TTC549 (cell line): ENCODE results near the gene C14orf119.

Source experiments
- FAIRE-seq: peaks from 2 replicates; lab custom pipeline; 2012; peaks lifted over from hg19 to GRCh38; lab: Jason Lieb, UNC

C14orf119 gene

GRCh38 chr14:23149745-23150144, 54.4 kb downstream of the C14orf119 start:
- FAIRE-seq = no peak
